Measurements from ENCODE around the gene TAL1. TPM values are rescaled to one million over a fixed set of nuclear protein-coding genes. Genes with fewer than 3 reads are reported as not detected.

The TAL1 gene
- polyA plus RNA-seq, 1 of the 3 experiments (the other 2 are of a cell fraction) = not detected

- Histone ChIP-seq H3K9me3 (no peaks in the 10 kb centered on the region), H3K27me3 (ENCODE audit: insufficient read depth) (peaks cover 98% of the 10 kb centered on the region), H4K20me1 (ENCODE audit: insufficient read depth) (0 out of 2 replicates have a peak, but pooled peaks cover 5% of the 10 kb centered on the region), H3K27ac (ENCODE audit: low read depth in 2 of 2, low read length in 1 of 2) (no peak overlapping the region), H3K4me1 (ENCODE audit: control insufficient read depth in 1 of 2, insufficient read depth in 2 of 2, low read depth in 1 of 2, low read length in 1 of 2) (peaks cover 0 to 6% of the 10 kb centered on the region in 2 experiments; a peak in 1 of 4 replicates), H3F3A (replicated peaks; ENCODE audit: insufficient read depth) (no peaks in the 10 kb centered on the region), H2AFZ (ENCODE audit: low read depth) (no peak overlapping the region), H3K9me2 (no peaks in the 10 kb centered on the region), H3K79me2 (ENCODE audit: insufficient read depth) (no peaks in the 10 kb centered on the region), H3K4me3 (ENCODE audit: low read depth in 2 of 2, low read length in 1 of 2) (no peak overlapping the region), H3K9ac (no peak overlapping the region), H3K36me3 (replicated peaks in 1 of 2; ENCODE audit: control insufficient read depth in 1 of 2, insufficient read depth in 2 of 2, low read length in 1 of 2) (no peaks in the 10 kb centered on the region), H3K4me2 (no peak overlapping the region)
- WGBS (ENCODE audit: low lambda C conversion rate) = 57% methylated on average over 7 of the region's 7 CpGs
- CTCF ChIA-PET = interaction anchor here (1.4 to 3.3 kb wide), 5 partner anchors 34 to 499 kb away, joined by 3 to 10 read pairs (median 6); no protein-coding TSS in a partner anchor
- POLR2A ChIA-PET = interaction anchor here (0.6 kb wide), 1 partner anchor 257 kb away, joined by 3 read pairs; no protein-coding TSS in a partner anchor
- no peak for DNase-seq
- TF ChIP-seq EZH2phosphoT487 (IDR thresholded peaks at IDR 0.05; ENCODE audit: borderline replicate concordance, low read depth) = no peak
- TF ChIP-seq USF2 (IDR thresholded peaks at IDR 0.05; ENCODE audit: borderline replicate concordance, low read depth, low read length) = no peak
- TF ChIP-seq RFX5 (IDR thresholded peaks at IDR 0.05; ENCODE audit: low read length) = no peak
- TF ChIP-seq ELF1 (IDR thresholded peaks at IDR 0.05) = no peak
- TF ChIP-seq SMC3 (IDR thresholded peaks at IDR 0.05; ENCODE audit: low read depth, low read length) = no peak
- no peak for TF ChIP-seq TAF1 (IDR thresholded peaks at IDR 0.05; ENCODE audit: borderline replicate concordance, low read depth, low read length)
- TF ChIP-seq MAX (IDR thresholded peaks at IDR 0.05; ENCODE audit: low read depth) = no peak
- no peak for TF ChIP-seq CHD2 (IDR thresholded peaks at IDR 0.05; ENCODE audit: low read length, partially characterized antibody)
- TF ChIP-seq GABPA (IDR thresholded peaks at IDR 0.05; ENCODE audit: low read depth) = no peak
- TF ChIP-seq TEAD4 (IDR thresholded peaks at IDR 0.05; ENCODE audit: borderline replicate concordance, insufficient read depth) = no peak
- no peak for TF ChIP-seq USF1 (IDR thresholded peaks at IDR 0.05; ENCODE audit: borderline replicate concordance, low read depth)
- TF ChIP-seq GATA2 (CRISPR knock-in tag; IDR thresholded peaks at IDR 0.05) = no peak
- TF ChIP-seq RAD21 (IDR thresholded peaks at IDR 0.05; ENCODE audit: low read length) = no peak
These were observed 4.4 kb downstream of the TAL1 start for GRCh38 chr1:47227341-47228232.

- H3K9ac ChIP-seq = no peak overlapping the region
- DNase-seq = no peak
- no peak overlapping the region for H3K27ac ChIP-seq (ENCODE audit: low read depth in 2 of 2, low read length in 1 of 2)
- no peak overlapping the region for H2AFZ ChIP-seq (ENCODE audit: low read depth)
- 0 out of 2 replicates have a peak, but pooled peaks cover 5% of the 10 kb centered on the region for H4K20me1 ChIP-seq (ENCODE audit: insufficient read depth)
- no peak overlapping the region for H3K4me2 ChIP-seq
- no peaks in the 10 kb centered on the region for H3K9me3 ChIP-seq
- ChIA-PET CTCF (interaction anchor here (1.4 to 3.3 kb wide), 3 partner anchors 34 to 52 kb away, joined by 6 to 10 read pairs (median 9); no protein-coding TSS in a partner anchor), POLR2A (interaction anchor here (0.6 kb wide), 1 partner anchor 258 kb away, joined by 3 read pairs; no protein-coding TSS in a partner anchor)
- H3F3A ChIP-seq (replicated peaks; ENCODE audit: insufficient read depth) = no peaks in the 10 kb centered on the region
- H3K4me3 ChIP-seq (ENCODE audit: low read depth in 2 of 2, low read length in 1 of 2) = no peak overlapping the region
- no peaks in the 10 kb centered on the region for H3K36me3 ChIP-seq (replicated peaks in 1 of 2; ENCODE audit: control insufficient read depth in 1 of 2, insufficient read depth in 2 of 2, low read length in 1 of 2)
- H3K79me2 ChIP-seq (ENCODE audit: insufficient read depth) = no peaks in the 10 kb centered on the region
- no peaks in the 10 kb centered on the region for H3K9me2 ChIP-seq
- peaks cover 100% of the 10 kb centered on the region for H3K27me3 ChIP-seq (ENCODE audit: insufficient read depth)
- WGBS (ENCODE audit: low lambda C conversion rate) = 47% methylated on average over 4 of the region's 4 CpGs
- H3K4me1 ChIP-seq (ENCODE audit: control insufficient read depth in 1 of 2, insufficient read depth in 2 of 2, low read depth in 1 of 2, low read length in 1 of 2) = peaks cover 0 to 6% of the 10 kb centered on the region in 2 experiments; a peak in 1 of 4 replicates
- TF ChIP-seq FOSL2 (IDR thresholded peaks at IDR 0.05; ENCODE audit: borderline replicate concordance, low read depth) (no peak), JUND (IDR thresholded peaks at IDR 0.05) (no peak), CHD2 (IDR thresholded peaks at IDR 0.05; ENCODE audit: low read length, partially characterized antibody) (no peak), YY1 (IDR thresholded peaks at IDR 0.05; ENCODE audit: low read depth) (no peak), MEF2A (IDR thresholded peaks at IDR 0.05; ENCODE audit: borderline replicate concordance, low read depth) (no peak), GABPA (IDR thresholded peaks at IDR 0.05; ENCODE audit: low read depth) (no peak), RFX5 (IDR thresholded peaks at IDR 0.05; ENCODE audit: low read length) (no peak), TAF1 (IDR thresholded peaks at IDR 0.05; ENCODE audit: borderline replicate concordance, low read depth, low read length) (no peak), SIN3A (IDR thresholded peaks at IDR 0.05; ENCODE audit: borderline replicate concordance, low read depth, low read length) (no peak), ZBTB33 (IDR thresholded peaks at IDR 0.05; ENCODE audit: borderline replicate concordance, low read depth) (no peak), PBX3 (IDR thresholded peaks at IDR 0.05) (no peak)
These were observed 5.2 kb downstream of the TAL1 start for GRCh38 chr1:47226839-47227215.

Data from SK-N-SH (cell line).